DND-41 (cell line): ENCODE measurements around the gene OAS2.

Experiments used
- CTCF ChIP-seq: IDR thresholded peaks from 2 replicates; pipeline ENCODE4 v1.5.1; 2012; ENCODE audit warnings: borderline replicate concordance, low read length, moderate library complexity, mild to moderate bottlenecking; ENCODE audit not compliant: poor library complexity, severe bottlenecking; ENCODE audit errors: extremely low read depth
- EZH2 ChIP-seq: IDR thresholded peaks from 3 replicates; pipeline ENCODE4 v1.6.1; 2012; ENCODE audit warnings: borderline replicate concordance, low read depth, mild to moderate bottlenecking, moderate library complexity, low read length, inconsistent platforms; ENCODE audit not compliant: severe bottlenecking

- TF ChIP-seq CTCF (no peak), EZH2 (no peak)
Observed at GRCh38 chr12:112937741-112938719, 40.3 kb upstream of the OAS2 start, which contains the start of gene OAS3.
